LoVo (cell line): ENCODE data around the gene PFKFB2.
"Not testable (repeated sequence)": the region's sequence is repeated elsewhere in the genome, so short reads cannot be mapped to it uniquely, and the experiment has no call there.

Experiments used
- DNase-seq: peaks from one replicate; pipeline ENCODE4 v3.0.0-alpha.2; 2016; ENCODE audit warnings: low spot score

Gene PFKFB2

DNA sequence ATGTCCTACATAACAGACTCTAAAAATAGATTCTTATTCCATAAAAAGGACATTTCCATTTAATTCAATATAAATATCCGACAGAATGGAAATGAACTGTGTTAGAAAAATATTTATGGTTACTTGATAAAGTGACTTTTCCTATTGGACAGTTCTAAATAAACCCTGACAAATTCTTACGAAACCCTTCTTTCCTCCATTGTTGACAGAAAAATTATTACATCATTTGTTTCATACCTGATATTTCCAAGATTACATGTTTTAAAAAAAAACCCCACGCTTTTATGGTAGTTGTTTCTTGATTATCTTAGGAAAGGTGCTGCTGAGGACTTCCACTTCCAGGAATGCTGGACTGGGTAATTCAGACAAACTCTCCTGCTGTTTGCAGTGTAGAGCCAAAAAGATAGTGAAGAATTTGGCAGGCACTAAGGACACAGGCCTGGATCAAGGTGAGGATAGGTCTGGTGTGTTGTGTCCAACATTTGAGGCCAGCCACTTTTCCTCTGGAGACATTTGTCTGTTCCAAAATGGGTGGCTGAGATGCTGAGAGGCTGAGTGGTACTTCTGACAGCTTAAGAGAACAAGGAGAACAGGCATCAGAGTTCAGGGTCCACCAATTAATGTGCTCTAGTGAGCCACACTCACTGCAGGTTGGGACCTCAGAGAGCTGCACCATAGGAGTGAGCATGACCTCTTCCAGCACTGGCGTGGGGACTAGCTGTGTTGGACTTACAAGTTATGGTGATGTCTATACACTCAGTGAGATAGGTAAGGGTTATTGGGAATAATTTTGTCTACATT, 13.5 kb upstream of the PFKFB2 start:
- no peak for DNase-seq

DNA sequence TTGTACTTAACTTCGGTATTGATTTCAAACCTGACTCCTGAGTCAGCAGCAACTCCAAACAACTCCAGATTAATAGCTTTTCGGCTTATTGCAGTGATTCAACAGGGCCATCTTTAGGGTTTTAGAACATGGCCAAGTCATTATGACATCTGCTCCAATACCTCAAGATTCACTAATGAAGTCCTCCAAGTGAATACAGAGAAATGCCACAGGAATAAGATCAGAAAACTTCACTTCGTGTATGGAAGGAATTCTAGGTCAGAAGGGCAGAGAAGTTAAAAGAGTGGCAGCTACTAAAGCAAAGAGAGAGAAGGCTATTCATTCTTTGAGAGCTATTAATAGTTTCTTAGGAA, 12.9 kb upstream of the PFKFB2 start:
- no peak for DNase-seq

DNA sequence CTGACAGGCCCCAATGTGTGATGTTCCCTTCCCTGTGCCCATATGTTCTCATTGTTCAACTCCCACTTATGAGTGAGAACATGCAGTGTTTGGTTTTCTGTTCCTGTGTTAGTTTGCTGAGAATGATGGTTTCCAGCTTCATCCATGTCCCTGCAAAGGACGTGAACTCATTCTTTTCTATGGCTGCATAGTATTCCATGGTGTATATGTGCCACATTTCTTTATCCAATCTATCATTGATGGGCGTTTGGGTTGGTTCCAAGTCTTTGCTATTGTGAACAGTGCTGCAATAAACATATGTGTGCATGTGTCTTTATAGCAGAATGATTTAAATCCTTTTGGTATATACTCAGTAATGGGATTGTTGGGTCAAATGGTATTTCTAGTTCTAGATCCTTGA, 11.7 kb upstream of the PFKFB2 start:
- not testable (repeated sequence) for DNase-seq

DNA sequence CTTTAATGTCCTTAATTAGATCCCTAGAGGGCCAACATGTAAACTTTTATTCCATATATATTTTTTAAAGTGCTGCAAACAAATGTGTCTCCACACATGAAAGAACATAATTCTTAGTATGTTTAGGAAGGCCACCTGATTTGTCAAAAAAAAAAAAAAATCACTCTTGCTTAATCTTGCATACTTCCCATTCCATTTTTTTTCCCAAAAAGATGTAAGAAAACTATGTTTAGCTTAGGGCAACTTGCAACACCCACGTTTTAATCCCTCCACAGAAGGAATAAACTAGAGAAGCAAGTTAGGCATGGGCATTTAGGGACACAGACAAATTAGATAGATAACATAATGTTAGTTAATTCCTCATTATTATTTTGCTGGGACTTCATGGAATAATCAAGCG, 7.6 kb upstream of the PFKFB2 start:
- DNase-seq: no peak

DNA sequence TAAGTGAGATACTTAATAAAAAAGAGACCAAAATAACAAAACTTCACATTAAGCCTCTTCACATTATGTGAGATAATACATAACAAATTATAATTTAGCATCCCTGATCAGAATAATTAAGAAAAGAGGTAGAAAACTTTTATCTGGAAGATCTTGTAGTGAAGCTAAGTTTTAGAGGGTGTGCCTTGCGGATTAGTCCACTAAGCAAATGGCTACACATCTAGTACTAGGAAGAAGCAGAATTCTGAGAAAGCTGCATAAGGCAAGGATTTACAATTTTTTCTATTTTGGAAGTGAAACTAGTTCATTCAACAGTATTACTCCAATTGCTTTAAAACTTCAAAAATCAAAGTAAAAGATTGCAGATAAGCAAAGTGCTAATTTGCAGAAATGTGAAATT, 5.6 kb upstream of the PFKFB2 start:
- no peak for DNase-seq

DNA sequence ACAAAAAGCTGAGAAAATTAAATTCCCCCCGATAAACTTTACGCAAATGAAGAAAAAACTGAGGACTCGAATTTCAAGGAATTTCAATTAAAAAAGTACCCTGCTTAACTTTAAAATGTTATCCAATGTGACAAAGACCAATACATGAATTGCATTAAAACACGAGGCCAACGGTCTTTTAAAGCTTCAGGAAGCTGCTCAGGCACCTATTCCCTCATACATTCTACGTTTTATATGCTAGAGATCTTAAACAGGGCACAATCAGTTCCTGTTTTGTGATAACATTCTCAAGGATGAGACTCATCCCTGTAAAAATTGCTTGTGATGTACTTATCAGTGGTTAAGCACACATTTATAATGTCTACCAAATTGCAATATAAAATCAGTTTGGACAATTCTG, 5.0 kb upstream of the PFKFB2 start:
- DNase-seq: no peak

DNA sequence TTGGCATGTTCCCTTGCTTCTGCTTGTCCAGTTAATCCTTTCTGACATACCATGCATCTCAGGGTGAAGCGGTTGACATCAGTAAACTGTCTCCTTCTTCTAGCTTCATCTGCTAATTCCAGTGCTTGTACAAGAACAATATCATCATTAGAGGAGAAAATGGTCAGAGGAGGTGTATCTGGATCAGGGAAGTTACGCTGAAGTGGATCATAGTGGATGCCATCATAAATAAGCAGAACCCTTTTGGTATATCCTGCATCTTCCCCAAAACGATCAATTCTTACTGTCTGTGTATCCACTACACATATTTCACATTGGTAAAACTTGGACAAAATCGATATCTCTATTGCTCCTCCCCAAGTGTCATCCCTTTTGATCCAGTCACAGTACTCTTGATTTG, 4.0 kb upstream of the PFKFB2 start:
- DNase-seq: no peak

DNA sequence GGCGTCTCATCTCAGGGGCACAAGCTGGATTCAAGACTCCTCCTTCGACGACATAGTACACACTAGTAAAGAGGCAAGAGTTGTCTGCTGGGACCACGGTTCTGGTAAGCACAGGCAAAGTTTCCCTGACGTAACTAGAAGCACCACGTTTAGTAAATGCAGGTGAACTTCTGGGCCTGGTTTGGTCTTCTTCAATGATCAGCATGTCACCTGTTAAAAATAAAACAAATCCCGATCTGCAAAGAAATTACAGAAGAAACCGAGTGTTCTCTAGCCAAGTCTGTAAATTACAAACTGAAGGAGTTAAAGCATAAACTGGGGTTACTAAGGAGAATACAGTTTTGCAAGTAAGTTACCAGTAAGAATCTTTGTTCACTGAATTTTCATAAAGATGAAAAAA, 3.6 kb upstream of the PFKFB2 start:
- DNase-seq: no peak

DNA sequence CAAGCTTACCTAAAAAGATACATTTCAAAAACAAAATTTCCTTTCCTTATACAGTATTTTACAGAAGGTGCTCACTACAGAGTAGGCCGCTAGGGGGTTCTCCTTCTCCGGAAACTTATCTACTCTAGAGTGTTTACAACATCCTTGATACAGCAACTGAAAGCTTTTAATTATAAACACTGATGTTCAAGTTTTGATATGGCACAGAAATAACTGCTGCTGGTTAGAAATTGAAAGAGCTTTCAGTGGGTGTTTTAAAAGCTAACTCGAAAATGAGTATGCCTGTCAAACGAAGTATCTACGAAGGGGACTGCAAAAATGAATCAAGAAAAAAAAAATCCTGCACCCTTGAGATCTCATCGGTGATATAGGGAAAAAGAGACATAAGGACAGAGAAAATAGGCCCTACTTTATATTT, 3.1 kb upstream of the PFKFB2 start:
- peak; percentile 63 for DNase-seq

DNA sequence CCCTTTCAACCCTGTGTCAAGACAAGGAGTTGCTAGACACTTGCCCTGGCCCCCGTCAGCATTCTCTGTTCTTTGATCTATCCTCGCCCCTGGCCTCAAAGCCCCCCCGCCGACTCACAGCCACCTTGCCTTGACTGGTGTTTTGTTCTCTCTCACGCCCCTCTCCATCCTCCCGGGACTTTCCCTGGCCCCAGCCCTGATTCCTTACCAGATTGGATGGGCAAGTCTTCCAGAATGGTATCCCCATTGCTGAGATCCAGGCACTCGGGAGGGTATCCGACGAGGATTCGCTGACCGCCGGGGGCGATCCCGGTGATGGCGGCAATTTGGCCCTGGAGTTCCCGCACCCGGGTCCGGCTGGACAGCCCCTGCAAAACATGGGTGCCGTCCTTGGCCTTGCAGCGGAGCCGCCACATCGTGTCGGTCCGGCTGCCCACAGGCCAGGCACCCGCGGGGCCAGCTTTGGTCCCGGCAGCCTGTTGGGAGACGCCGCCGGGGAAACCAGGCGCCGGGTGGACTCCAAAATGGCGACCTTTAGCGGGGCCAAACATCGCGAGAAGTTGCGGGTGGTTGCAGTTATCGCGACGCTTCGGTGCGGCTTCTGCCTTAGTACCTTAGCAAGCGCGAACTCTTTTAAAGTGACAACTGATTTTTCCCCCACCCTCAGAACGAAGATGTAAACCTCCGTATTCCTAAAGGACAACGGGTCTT, 2.4 kb upstream of the PFKFB2 start:
- DNase-seq: peak; percentile 94

DNA sequence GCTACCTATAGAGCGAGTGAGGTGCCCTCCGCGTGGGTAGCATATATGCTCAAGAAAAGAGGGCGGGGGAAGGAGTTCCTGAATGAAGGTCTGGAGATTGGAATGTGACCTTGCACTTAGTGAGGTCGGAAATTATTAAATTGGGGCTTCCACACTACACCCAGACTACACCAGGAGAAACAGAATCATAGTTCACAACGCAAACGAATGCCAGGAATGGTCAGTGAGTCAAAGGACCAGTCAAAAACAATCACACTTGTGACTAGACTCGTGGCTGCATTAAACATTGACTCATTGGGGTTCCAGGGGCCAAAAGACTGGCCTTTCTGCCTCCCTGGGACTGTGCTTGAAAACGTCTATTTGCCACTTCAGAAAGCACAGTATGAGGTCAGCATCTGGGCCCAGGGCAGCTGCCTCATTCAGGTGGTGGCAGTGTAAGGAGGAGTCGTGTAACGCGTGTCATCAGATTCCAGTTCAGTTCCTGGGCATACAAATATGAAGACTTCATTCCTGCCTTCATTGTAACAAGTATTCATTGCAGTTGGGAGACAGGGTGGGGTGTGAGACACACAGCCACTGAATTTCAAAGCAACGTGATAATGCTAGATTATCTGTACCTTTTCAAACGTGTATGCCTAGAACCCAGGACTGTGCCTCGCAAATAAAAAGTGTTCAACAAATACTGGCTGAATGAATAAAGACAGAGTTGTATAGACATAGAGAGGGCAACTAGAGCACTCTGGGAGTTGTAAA, 1.7 kb upstream of the PFKFB2 start, which contains the start of gene YOD1:
Gene YOD1, minus strand, starts transcription at position 18 of the 753 bp plus-strand sequence. CDS start 178 bp downstream, outside the sequence.
- peak; percentile 63 for DNase-seq

DNA sequence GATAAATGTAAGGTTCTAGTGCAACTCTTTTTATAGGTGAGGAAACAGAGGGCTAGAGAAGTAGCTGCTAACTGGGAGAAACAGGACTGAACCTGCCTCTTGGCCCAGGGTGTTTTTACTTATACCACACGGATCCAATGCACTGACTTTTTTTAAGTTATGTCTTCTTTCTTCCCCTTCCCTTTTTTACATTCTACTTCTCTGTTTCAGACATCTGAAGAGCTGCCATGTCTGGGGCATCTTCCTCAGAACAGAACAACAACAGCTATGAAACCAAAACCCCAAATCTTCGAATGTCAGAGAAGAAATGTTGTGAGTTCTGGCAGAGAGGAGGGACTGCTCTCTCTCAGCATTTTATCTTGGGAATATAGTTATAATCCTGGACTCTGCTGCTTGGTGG, 1.4 kb downstream of the PFKFB2 start:
- no peak for DNase-seq

DNA sequence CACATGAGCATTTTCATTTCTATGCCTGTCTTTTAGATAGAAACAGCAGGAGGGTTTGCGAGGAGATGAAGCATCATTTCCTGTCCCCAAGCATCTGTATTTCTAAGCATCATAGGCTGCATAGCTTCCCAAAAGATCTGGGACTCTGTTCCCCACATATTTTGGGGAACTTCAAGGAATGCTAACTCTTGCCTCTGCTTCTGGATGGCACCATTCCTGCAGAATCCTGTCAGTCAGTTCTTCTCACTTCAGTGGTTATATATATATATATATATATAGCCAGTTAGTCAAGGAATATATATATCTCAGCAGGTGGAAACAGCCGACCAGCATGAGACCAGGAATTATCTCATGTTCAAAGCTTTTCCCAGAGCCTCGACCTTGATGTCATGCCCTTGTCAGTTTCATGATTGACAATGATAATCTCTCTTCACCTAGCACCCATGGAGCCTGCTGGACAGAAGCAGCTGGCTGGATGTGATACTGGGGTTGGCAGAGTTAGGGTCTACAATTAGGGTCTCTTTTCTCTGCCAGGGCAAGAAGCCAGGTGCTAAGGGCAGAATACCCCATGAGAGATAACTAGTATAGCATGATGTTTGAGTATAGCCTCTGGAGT, 2.4 kb downstream of the PFKFB2 start:
- no peak for DNase-seq

DNA sequence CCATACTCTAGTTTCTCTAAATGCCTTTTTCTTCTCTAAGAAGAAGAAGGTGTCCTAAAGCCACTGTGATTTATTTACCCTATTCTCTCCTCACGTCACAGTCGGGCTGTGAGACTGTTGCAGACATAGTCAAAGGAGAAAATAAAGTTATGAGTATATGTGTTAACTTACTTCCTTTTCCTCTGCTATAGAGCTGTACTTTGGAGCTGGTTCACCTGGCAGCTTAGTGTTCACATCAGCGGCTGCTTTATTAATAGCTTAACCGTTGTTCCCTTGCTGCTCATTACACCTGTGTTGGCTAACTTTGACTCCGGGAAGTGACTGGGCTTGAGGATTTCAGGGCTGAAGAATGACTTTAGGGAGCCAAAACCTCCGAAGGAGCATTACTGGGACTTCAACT, 3.6 kb downstream of the PFKFB2 start:
- DNase-seq: no peak

DNA sequence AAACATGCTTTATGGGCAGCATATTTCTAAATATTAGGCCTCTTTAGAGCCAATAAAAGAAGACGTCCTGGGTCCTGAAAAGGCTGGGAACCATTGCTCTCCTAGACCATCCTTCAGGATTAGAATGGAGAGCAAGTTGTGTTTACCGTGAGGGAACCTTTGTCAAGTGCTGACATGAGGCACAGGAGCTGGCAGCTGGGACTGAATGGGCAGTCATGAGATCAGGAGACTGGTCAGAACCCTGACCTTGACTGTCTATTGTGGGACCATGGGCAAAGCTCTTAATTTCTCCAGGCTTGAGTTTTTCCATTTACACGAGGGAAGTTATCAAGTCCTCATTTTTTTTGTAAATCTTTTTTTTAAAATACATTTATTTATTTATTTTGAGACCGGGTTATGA, 5.2 kb downstream of the PFKFB2 start:
- DNase-seq: no peak

DNA sequence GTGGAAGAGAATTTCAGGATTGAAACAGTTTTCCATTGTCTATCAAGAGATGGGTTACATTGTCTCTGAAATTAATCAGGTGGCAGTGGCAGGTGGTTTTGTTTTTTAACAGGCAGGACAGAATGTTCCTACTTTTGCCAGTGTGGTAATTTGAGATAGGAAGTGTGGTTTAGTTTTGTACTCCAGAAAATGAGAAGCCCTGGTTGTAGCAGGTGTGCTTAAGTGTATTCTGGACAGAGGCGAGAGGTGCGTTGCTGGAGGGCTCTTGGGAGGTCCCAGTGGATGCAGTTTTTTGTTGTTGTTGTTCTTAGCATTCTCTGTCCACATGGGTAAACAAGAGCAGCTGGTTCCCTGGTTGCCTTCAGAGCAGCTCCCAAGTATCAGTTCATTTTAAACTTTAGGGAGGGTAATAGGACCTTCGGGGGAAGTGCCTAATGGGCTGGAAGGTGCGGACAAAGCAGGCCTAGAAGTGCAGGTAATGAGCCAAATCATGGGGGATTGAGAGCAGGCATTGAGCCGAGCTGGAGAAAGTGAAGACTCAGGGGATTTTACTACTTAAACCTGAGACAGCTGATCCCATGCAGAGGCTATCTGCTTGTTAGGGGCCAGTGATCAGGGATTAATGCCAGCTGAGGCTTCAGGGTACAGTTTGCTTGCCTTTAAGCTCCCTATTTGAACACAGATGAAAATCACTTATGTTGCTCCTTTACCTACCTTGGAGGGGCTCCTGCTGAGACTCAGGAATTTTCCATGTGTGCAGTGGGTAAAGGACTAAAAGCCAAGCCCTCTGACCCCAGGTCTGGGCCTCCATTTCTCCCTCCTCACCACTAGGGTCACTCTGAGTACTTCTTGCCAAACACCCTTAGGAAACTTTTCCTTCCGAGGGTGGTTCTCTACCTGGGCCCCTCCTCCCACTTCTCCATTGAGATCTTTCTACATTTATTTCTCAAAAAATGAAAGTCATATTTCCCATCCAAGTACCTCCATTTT, 6.1 kb downstream of the PFKFB2 start:
- DNase-seq: no peak

DNA sequence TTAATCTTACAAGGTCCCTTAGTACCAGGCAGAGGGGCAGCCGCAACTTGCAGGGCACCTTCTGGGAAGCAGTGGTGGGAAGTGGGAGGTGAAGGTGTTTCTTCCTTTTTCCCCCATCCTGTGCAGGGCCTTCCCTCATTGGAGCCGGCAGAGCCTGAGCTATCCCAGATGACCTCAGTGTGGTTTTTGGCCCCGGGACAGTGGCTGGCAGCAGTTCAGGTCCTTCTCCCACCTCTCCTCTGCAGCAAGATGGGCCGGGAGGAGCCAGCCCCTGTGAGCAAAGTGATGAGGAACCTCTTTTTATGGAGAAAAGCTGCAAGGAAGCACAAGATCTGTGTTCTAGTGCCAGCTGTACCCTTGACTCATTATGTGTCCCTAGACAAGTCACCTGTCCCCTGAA, 6.8 kb downstream of the PFKFB2 start:
- DNase-seq: no peak

DNA sequence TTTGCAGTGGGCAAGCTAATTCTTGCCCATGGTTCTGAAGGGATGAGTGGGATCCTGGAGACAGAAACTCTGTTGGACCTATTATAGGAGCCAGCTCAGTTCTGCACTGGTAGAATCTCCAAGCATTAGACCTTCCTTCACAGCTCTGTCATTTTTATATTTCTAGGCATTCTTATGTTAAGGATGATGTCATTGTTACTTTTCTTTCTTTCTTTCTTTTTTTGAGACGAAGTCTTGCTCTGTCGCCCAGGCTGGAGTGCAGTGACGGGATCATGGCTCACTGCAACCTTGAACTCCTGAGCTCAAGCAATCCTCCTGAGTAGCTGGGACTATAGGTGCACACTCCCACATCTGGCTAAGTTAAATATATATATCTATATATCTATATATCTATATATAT, 7.5 kb downstream of the PFKFB2 start:
- no peak for DNase-seq

DNA sequence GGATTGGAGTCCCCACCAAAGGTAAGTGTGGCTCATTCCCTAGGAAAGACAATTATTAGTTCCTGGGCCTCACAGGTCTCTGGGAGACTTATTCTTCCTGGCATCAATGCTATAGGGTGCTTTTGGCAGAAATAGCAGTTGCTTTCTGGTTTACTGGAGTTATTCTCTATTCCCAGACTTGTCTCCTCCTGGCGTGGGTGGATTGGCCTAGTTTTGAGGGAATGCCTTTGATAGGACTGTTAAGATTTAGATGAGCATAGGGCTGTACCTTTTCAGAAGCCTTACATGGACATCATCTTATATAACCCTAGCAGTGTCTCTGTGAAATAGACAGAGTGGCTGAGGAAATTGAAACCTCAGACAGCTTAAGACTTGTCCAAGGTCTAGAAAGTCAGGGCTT, 9.0 kb downstream of the PFKFB2 start:
- DNase-seq: no peak

DNA sequence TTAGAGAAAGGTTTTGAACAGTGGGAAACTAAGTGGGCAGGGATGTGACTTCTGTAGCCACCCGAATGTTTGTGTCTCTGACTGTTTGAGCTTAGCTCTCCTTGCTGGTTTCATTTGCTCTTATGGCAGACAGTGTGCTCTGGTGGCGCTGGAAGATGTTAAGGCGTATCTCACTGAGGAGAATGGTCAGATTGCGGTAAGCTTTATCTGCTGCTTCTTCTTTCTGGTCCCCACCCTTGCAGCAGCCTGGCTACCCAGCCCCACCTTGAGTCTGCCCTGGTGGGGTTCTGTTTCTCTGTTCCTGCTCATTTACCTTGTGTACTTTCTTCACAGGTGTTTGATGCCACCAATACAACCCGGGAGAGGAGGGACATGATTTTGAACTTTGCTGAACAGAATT, 9.9 kb downstream of the PFKFB2 start:
- DNase-seq: no peak

DNA sequence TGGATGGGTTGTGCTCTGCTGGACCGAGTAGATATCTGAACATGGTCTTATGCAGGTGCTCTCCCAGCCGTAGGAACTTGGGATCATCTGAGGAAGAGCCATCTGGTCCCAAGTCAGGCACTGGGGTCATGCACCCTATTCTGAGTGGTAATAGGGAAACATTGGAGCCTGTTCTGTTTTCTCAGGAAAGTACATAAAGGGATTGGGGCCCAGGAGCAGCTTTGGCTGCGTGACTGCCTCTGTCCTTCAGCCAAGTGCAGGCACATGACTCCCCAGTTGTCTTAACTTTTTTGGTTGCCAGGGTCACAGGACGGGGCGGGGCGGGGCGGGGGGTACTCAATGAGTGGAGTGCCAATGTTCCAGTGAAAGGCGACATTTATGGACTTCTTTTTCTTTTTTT, 11.5 kb downstream of the PFKFB2 start:
- no peak for DNase-seq
